Ishikawa (cell line): ENCODE data around the gene ZSCAN25.

Experiments used
- CEBPB ChIP-seq: IDR thresholded peaks from 2 replicates; pipeline ENCODE4 v1.6.1; 2012
- CREB1 ChIP-seq: IDR thresholded peaks from 2 replicates; pipeline ENCODE4 v1.6.1; 2012; ENCODE audit warnings: low read depth
- EGR1 ChIP-seq: IDR thresholded peaks from 2 replicates; pipeline ENCODE4 v1.6.1; 2012
- EP300 ChIP-seq: IDR thresholded peaks from 2 replicates; pipeline ENCODE4 v1.6.1; 2012; ENCODE audit warnings: borderline replicate concordance
- FOXM1 ChIP-seq: IDR thresholded peaks from 2 replicates; pipeline ENCODE4 v1.6.1; 2012; ENCODE audit warnings: low read depth, borderline replicate concordance
- MAX ChIP-seq: IDR thresholded peaks from 2 replicates; pipeline ENCODE4 v1.6.1; 2012
- NFIC ChIP-seq: IDR thresholded peaks from 2 replicates; pipeline ENCODE4 v1.6.1; 2012
- RAD21 ChIP-seq: IDR thresholded peaks from 2 replicates; pipeline ENCODE4 v1.6.1; 2012; ENCODE audit warnings: low read depth
- REST ChIP-seq: IDR thresholded peaks from 2 replicates; pipeline ENCODE4 v1.6.1; 2012; ENCODE audit warnings: low read depth, mild to moderate bottlenecking
- TCF12 ChIP-seq: IDR thresholded peaks from 2 replicates; pipeline ENCODE4 v1.6.1; 2012; ENCODE audit warnings: low read depth
- YY1 ChIP-seq: IDR thresholded peaks from 2 replicates; pipeline ENCODE4 v1.6.1; 2012; ENCODE audit warnings: low read depth

GRCh38 chr7:99665312-99666012 lies 48.7 kb downstream of the ZSCAN25 start:
- TF ChIP-seq YY1 (no peak), MAX (no peak), NFIC (no peak), CREB1 (no peak), RAD21 (no peak), REST (no peak), EP300 (no peak), CEBPB (no peak), EGR1 (no peak), FOXM1 (no peak), TCF12 (no peak)
